HepG2 (cell line): Measurements from ENCODE around the gene PA2G4. TPM values are rescaled to one million over a fixed set of nuclear protein-coding genes. Genes with fewer than 3 reads are reported as not detected.

ENCODE experiments used
- EZH2 ChIP-seq: conservative IDR thresholded peaks from 2 replicates; pipeline ENCODE4 v1.6.1; 2012; ENCODE audit warnings: mild to moderate bottlenecking, low read depth, low read length, moderate library complexity
- SALL2 ChIP-seq: sonication (generic); formaldehyde crosslinking; IDR thresholded peaks from 2 replicates; pipeline ENCODE4 v1.8.1; 2023; ENCODE audit warnings: mild to moderate bottlenecking, missing genetic modification reagents, inconsistent platforms
- SMAD3 ChIP-seq: sonication (generic); formaldehyde crosslinking; IDR thresholded peaks from 2 replicates; pipeline ENCODE4 v1.4.0; 2020; ENCODE audit warnings: missing genetic modification reagents
- ZNF207 ChIP-seq: fragments of 450-650 bp; IDR thresholded peaks from 2 replicates; pipeline ENCODE4 v1.6.1; 2016; ENCODE audit warnings: antibody characterized with exemption, borderline replicate concordance
- ZNF558 ChIP-seq: sonication (generic); formaldehyde crosslinking; IDR thresholded peaks from 2 replicates; pipeline ENCODE4 v1.9.0; 2022; ENCODE audit warnings: mild to moderate bottlenecking, missing genetic modification reagents, borderline replicate concordance
- ZNF614 ChIP-seq: IDR thresholded peaks from 2 replicates; pipeline ENCODE4 v1.6.1; 2018; ENCODE audit warnings: missing biosample characterization, missing genetic modification reagents, inconsistent platforms, borderline replicate concordance
- polyA plus RNA-seq, 8 experiments: library from polyadenylated mRNA; depleted of rRNA in 3 of 8; stranded (reverse) in 7 of 8; unstranded in 1 of 8; fragments of >200 nt; fragmentation: Illumina TruSeq in 4 of 8; extraction: Trizol in 4 of 8; gene quantifications; 2 replicates each; pipeline versions ENCODE4 v1.2.1 to v1.2.3, GENCODE V29; 2011 to 2016; ENCODE audit warnings: low read depth in 4 of 8, missing spikeins in 1 of 8, mixed read lengths in 1 of 8; ENCODE audit not compliant: insufficient read depth in 1 of 8
- total RNA-seq, 5 experiments: library from RNA; depleted of rRNA; stranded (reverse); fragments of >200 nt; fragmentation: Illumina TruSeq; extraction: Trizol; gene quantifications; 2 replicates each; pipeline ENCODE4 v1.2.3, GENCODE V29; 2016; ENCODE audit warnings: low read depth in 1 of 5
- TF ChIP-seq, protein P1 (sequence below): IDR thresholded peaks from 2 replicates; pipeline ENCODE4 v1.4.0; 2020; ENCODE audit warnings: mild to moderate bottlenecking, missing genetic modification reagents
- TF ChIP-seq, protein P2 (sequence below): IDR thresholded peaks from 2 replicates; pipeline ENCODE4 v1.6.1; 2016; ENCODE audit warnings: mild to moderate bottlenecking
- TF ChIP-seq, protein P3 (sequence below): sonication (generic); formaldehyde crosslinking; IDR thresholded peaks from 2 replicates; pipeline ENCODE4 v1.4.0; 2020; ENCODE audit warnings: missing genetic modification reagents
- TF ChIP-seq, protein P4 (sequence below): sonication (generic); formaldehyde crosslinking; IDR thresholded peaks from 2 replicates; pipeline ENCODE4 v1.4.0; 2020; ENCODE audit warnings: missing genetic modification reagents
- TF ChIP-seq, protein P5 (sequence below): IDR thresholded peaks from 2 replicates; pipeline ENCODE4 v1.6.1; 2016; ENCODE audit warnings: mild to moderate bottlenecking, missing biosample characterization, missing genetic modification reagents
- TF ChIP-seq, protein P6 (sequence below): sonication (generic); formaldehyde crosslinking; IDR thresholded peaks from 2 replicates; pipeline ENCODE4 v1.4.0; 2020; ENCODE audit warnings: missing genetic modification reagents, borderline replicate concordance

The PA2G4 gene
- total and polyA plus RNA-seq, 2 of the 13 experiments (the other 11 are each of a cell fraction or from before 2014, with no cell fraction given) = 147 to 240 TPM

DNA sequence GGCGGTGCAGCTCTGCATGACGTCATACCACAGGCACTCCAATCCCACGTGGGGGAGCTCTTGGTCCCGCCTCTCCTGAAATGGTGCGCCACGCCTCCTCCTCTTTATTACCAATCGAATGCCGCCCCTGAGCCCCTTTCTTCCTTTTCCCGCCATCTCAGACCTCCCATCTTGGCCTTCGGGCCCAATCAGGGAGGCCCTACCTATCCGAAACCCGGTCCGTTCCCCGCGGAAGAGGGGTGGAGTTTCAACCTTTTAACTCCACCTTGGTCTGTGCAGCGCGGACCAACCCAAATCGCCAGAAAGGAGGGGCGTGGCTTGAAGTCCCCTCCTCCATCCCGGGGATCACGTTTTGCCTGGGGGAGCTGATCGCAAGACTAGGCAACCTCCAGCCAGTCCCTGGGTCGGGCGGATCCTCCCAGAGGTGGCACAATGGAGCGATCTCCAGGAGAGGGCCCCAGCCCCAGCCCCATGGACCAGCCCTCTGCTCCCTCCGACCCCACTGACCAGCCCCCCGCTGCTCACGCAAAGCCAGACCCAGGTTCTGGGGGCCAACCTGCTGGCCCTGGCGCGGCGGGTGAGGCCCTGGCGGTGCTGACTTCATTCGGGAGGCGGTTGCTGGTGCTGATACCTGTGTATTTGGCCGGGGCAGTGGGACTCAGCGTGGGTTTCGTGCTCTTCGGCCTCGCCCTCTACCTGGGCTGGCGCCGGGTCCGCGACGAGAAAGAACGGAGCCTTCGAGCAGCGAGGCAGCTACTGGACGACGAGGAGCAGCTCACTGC lies 23.7 kb downstream of the PA2G4 start, which contains the start of gene ESYT1 (continued):
- TF ChIP-seq, protein P1, sequence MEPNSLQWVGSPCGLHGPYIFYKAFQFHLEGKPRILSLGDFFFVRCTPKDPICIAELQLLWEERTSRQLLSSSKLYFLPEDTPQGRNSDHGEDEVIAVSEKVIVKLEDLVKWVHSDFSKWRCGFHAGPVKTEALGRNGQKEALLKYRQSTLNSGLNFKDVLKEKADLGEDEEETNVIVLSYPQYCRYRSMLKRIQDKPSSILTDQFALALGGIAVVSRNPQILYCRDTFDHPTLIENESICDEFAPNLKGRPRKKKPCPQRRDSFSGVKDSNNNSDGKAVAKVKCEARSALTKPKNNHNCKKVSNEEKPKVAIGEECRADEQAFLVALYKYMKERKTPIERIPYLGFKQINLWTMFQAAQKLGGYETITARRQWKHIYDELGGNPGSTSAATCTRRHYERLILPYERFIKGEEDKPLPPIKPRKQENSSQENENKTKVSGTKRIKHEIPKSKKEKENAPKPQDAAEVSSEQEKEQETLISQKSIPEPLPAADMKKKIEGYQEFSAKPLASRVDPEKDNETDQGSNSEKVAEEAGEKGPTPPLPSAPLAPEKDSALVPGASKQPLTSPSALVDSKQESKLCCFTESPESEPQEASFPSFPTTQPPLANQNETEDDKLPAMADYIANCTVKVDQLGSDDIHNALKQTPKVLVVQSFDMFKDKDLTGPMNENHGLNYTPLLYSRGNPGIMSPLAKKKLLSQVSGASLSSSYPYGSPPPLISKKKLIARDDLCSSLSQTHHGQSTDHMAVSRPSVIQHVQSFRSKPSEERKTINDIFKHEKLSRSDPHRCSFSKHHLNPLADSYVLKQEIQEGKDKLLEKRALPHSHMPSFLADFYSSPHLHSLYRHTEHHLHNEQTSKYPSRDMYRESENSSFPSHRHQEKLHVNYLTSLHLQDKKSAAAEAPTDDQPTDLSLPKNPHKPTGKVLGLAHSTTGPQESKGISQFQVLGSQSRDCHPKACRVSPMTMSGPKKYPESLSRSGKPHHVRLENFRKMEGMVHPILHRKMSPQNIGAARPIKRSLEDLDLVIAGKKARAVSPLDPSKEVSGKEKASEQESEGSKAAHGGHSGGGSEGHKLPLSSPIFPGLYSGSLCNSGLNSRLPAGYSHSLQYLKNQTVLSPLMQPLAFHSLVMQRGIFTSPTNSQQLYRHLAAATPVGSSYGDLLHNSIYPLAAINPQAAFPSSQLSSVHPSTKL (CRISPR knock-in tag) = peak; percentile 46; the same call in 1 of the 2 replicates
- TF ChIP-seq, protein P2, sequence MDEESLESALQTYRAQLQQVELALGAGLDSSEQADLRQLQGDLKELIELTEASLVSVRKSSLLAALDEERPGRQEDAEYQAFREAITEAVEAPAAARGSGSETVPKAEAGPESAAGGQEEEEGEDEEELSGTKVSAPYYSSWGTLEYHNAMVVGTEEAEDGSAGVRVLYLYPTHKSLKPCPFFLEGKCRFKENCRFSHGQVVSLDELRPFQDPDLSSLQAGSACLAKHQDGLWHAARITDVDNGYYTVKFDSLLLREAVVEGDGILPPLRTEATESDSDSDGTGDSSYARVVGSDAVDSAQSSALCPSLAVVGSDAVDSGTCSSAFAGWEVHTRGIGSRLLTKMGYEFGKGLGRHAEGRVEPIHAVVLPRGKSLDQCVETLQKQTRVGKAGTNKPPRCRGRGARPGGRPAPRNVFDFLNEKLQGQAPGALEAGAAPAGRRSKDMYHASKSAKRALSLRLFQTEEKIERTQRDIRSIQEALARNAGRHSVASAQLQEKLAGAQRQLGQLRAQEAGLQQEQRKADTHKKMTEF = peak; percentile 71; the same call in 1 of the 2 replicates
- no peak for TF ChIP-seq SMAD3 (CRISPR knock-in tag)
- TF ChIP-seq SALL2 (CRISPR knock-in tag) = peak; percentile 85
- TF ChIP-seq EZH2 = no peak
- TF ChIP-seq, protein P3, sequence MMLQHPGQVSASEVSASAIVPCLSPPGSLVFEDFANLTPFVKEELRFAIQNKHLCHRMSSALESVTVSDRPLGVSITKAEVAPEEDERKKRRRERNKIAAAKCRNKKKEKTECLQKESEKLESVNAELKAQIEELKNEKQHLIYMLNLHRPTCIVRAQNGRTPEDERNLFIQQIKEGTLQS (CRISPR knock-in tag) = peak; percentile 72
- TF ChIP-seq ZNF614 (CRISPR knock-in tag) = 0 out of 2 replicates have a peak, but pooled peaks have one; percentile 38
- TF ChIP-seq, protein P4, sequence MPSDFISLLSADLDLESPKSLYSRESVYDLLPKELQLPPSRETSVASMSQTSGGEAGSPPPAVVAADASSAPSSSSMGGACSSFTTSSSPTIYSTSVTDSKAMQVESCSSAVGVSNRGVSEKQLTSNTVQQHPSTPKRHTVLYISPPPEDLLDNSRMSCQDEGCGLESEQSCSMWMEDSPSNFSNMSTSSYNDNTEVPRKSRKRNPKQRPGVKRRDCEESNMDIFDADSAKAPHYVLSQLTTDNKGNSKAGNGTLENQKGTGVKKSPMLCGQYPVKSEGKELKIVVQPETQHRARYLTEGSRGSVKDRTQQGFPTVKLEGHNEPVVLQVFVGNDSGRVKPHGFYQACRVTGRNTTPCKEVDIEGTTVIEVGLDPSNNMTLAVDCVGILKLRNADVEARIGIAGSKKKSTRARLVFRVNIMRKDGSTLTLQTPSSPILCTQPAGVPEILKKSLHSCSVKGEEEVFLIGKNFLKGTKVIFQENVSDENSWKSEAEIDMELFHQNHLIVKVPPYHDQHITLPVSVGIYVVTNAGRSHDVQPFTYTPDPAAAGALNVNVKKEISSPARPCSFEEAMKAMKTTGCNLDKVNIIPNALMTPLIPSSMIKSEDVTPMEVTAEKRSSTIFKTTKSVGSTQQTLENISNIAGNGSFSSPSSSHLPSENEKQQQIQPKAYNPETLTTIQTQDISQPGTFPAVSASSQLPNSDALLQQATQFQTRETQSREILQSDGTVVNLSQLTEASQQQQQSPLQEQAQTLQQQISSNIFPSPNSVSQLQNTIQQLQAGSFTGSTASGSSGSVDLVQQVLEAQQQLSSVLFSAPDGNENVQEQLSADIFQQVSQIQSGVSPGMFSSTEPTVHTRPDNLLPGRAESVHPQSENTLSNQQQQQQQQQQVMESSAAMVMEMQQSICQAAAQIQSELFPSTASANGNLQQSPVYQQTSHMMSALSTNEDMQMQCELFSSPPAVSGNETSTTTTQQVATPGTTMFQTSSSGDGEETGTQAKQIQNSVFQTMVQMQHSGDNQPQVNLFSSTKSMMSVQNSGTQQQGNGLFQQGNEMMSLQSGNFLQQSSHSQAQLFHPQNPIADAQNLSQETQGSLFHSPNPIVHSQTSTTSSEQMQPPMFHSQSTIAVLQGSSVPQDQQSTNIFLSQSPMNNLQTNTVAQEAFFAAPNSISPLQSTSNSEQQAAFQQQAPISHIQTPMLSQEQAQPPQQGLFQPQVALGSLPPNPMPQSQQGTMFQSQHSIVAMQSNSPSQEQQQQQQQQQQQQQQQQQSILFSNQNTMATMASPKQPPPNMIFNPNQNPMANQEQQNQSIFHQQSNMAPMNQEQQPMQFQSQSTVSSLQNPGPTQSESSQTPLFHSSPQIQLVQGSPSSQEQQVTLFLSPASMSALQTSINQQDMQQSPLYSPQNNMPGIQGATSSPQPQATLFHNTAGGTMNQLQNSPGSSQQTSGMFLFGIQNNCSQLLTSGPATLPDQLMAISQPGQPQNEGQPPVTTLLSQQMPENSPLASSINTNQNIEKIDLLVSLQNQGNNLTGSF (CRISPR knock-in tag) = no peak
- TF ChIP-seq, protein P5, sequence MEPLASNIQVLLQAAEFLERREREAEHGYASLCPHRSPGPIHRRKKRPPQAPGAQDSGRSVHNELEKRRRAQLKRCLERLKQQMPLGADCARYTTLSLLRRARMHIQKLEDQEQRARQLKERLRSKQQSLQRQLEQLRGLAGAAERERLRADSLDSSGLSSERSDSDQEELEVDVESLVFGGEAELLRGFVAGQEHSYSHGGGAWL (CRISPR knock-in tag) = 0 out of 2 replicates have a peak, but pooled peaks have one; percentile 37
- peak; percentile 73; the same call in 1 of the 2 replicates for TF ChIP-seq ZNF558 (CRISPR knock-in tag)
- no peak for TF ChIP-seq ZNF207
- TF ChIP-seq, protein P6, sequence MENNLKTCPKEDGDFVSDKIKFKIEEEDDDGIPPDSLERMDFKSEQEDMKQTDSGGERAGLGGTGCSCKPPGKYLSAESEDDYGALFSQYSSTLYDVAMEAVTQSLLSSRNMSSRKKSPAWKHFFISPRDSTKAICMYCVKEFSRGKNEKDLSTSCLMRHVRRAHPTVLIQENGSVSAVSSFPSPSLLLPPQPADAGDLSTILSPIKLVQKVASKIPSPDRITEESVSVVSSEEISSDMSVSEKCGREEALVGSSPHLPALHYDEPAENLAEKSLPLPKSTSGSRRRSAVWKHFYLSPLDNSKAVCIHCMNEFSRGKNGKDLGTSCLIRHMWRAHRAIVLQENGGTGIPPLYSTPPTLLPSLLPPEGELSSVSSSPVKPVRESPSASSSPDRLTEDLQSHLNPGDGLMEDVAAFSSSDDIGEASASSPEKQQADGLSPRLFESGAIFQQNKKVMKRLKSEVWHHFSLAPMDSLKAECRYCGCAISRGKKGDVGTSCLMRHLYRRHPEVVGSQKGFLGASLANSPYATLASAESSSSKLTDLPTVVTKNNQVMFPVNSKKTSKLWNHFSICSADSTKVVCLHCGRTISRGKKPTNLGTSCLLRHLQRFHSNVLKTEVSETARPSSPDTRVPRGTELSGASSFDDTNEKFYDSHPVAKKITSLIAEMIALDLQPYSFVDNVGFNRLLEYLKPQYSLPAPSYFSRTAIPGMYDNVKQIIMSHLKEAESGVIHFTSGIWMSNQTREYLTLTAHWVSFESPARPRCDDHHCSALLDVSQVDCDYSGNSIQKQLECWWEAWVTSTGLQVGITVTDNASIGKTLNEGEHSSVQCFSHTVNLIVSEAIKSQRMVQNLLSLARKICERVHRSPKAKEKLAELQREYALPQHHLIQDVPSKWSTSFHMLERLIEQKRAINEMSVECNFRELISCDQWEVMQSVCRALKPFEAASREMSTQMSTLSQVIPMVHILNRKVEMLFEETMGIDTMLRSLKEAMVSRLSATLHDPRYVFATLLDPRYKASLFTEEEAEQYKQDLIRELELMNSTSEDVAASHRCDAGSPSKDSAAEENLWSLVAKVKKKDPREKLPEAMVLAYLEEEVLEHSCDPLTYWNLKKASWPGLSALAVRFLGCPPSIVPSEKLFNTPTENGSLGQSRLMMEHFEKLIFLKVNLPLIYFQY = peak; percentile 70; the same call in 1 of the 2 replicates
